Measurements from ENCODE around the gene PPP2R3A.
"Not testable (repeated sequence)": the region's sequence is repeated elsewhere in the genome, so short reads cannot be mapped to it uniquely, and the experiment has no call there.

PPP2R3A gene

GRCh38 chr3:136187868-136188267 is 222.3 kb downstream of the PPP2R3A start:
- Histone ChIP-seq H3K27ac (ENCODE audit: low read length, poor library complexity, severe bottlenecking) (no peak overlapping the region), H2AFZ (ENCODE audit: low read depth, low read length) (no peak overlapping the region), H3K14ac (ENCODE audit: low read length in 2 of 2) (no peak overlapping the region), H4K8ac (ENCODE audit: low read length) (no peak overlapping the region), H3K9ac (ENCODE audit: low read length) (no peak overlapping the region), H3K36me3 (ENCODE audit: control insufficient read depth in 1 of 2, insufficient read depth in 2 of 2, low read depth in 1 of 2, low read length in 2 of 2) (no peaks in the 10 kb centered on the region), H4K91ac (ENCODE audit: low read length) (no peak overlapping the region), H2AK5ac (ENCODE audit: low read length, severe bottlenecking) (no peak overlapping the region), H3K4me2 (ENCODE audit: low read length, poor library complexity, severe bottlenecking) (no peak overlapping the region), H2BK12ac (ENCODE audit: low read length in 2 of 2) (peak overlapping the region in 1 of 2 experiments; percentile 66), H3K18ac (ENCODE audit: low read depth in 1 of 2, low read length in 2 of 2) (no peak overlapping the region), H2BK120ac (ENCODE audit: low read depth, low read length) (no peak overlapping the region), H3K4me3 (ENCODE audit: insufficient read depth in 1 of 2, low read depth in 1 of 2, low read length in 2 of 2) (no peak overlapping the region), H3K23ac (ENCODE audit: low read length in 2 of 2) (no peak overlapping the region), H2BK15ac (ENCODE audit: low read depth, poor library complexity, severe bottlenecking) (no peak overlapping the region), H3K79me1 (replicated peaks; ENCODE audit: low read length, poor library complexity, severe bottlenecking) (no peaks in the 10 kb centered on the region), H3K27me3 (ENCODE audit: control insufficient read depth in 1 of 2, insufficient read depth in 1 of 2, low read length in 2 of 2) (no peaks in the 10 kb centered on the region), H3K4me1 (ENCODE audit: control insufficient read depth, insufficient read depth, low read depth, low read length) (peaks cover 16% of the 10 kb centered on the region), H2BK5ac (ENCODE audit: low read depth, low read length, poor library complexity, severe bottlenecking) (no peak overlapping the region), H3K4ac (ENCODE audit: low read depth in 1 of 2, low read length in 2 of 2) (no peak overlapping the region), H3K9me3 (ENCODE audit: control insufficient read depth, low read length) (no peaks in the 10 kb centered on the region)
- 84% methylated on average over 4 of the region's 4 CpGs for WGBS
- no peak for DNase-seq

GRCh38 chr3:136189043-136189442 is 223.5 kb downstream of the PPP2R3A start:
- H3K27ac ChIP-seq (ENCODE audit: low read length, poor library complexity, severe bottlenecking), result no peak overlapping the region
- H4K8ac ChIP-seq (ENCODE audit: low read length), result no peak overlapping the region
- WGBS, result 94% methylated on average over 4 of the region's 5 CpGs
- peaks cover 16% of the 10 kb centered on the region for H3K4me1 ChIP-seq (ENCODE audit: control insufficient read depth, insufficient read depth, low read depth, low read length)
- no peak overlapping the region for H3K4ac ChIP-seq (ENCODE audit: low read depth in 1 of 2, low read length in 2 of 2)
- no peak overlapping the region for H2AFZ ChIP-seq (ENCODE audit: low read depth, low read length)
- no peak overlapping the region for H3K14ac ChIP-seq (ENCODE audit: low read length in 2 of 2)
- no peak overlapping the region for H2BK15ac ChIP-seq (ENCODE audit: low read depth, poor library complexity, severe bottlenecking)
- H3K4me3 ChIP-seq (ENCODE audit: insufficient read depth in 1 of 2, low read depth in 1 of 2, low read length in 2 of 2), result no peak overlapping the region
- no peaks in the 10 kb centered on the region for H3K79me1 ChIP-seq (replicated peaks; ENCODE audit: low read length, poor library complexity, severe bottlenecking)
- H3K18ac ChIP-seq (ENCODE audit: low read depth in 1 of 2, low read length in 2 of 2), result no peak overlapping the region
- H3K27me3 ChIP-seq (ENCODE audit: control insufficient read depth in 1 of 2, insufficient read depth in 1 of 2, low read length in 2 of 2), result no peaks in the 10 kb centered on the region
- DNase-seq, result no peak
- no peak overlapping the region for H3K23ac ChIP-seq (ENCODE audit: low read length in 2 of 2)
- no peak overlapping the region for H2BK5ac ChIP-seq (ENCODE audit: low read depth, low read length, poor library complexity, severe bottlenecking)
- no peak overlapping the region for H4K91ac ChIP-seq (ENCODE audit: low read length)
- no peak overlapping the region for H3K4me2 ChIP-seq (ENCODE audit: low read length, poor library complexity, severe bottlenecking)
- no peak overlapping the region for H2AK5ac ChIP-seq (ENCODE audit: low read length, severe bottlenecking)
- H2BK120ac ChIP-seq (ENCODE audit: low read depth, low read length), result no peak overlapping the region
- no peak overlapping the region for H2BK12ac ChIP-seq (ENCODE audit: low read length in 2 of 2)
- H3K9me3 ChIP-seq (ENCODE audit: control insufficient read depth, low read length), result no peaks in the 10 kb centered on the region
- no peak overlapping the region for H3K9ac ChIP-seq (ENCODE audit: low read length)
- no peaks in the 10 kb centered on the region for H3K36me3 ChIP-seq (ENCODE audit: control insufficient read depth in 1 of 2, insufficient read depth in 2 of 2, low read depth in 1 of 2, low read length in 2 of 2)

- Histone ChIP-seq H2AK5ac (ENCODE audit: low read length, severe bottlenecking) (no peak overlapping the region), H2BK5ac (ENCODE audit: low read depth, low read length, poor library complexity, severe bottlenecking) (no peak overlapping the region), H4K8ac (ENCODE audit: low read length) (no peak overlapping the region), H3K23ac (ENCODE audit: low read length in 2 of 2) (no peak overlapping the region), H3K4ac (ENCODE audit: low read depth in 1 of 2, low read length in 2 of 2) (no peak overlapping the region), H3K4me1 (ENCODE audit: control insufficient read depth, insufficient read depth, low read depth, low read length) (peaks cover 16% of the 10 kb centered on the region), H3K9me3 (ENCODE audit: control insufficient read depth, low read length) (no peaks in the 10 kb centered on the region), H3K4me3 (ENCODE audit: insufficient read depth in 1 of 2, low read depth in 1 of 2, low read length in 2 of 2) (no peak overlapping the region), H2BK15ac (ENCODE audit: low read depth, poor library complexity, severe bottlenecking) (no peak overlapping the region), H3K4me2 (ENCODE audit: low read length, poor library complexity, severe bottlenecking) (no peak overlapping the region), H2BK12ac (ENCODE audit: low read length in 2 of 2) (no peak overlapping the region), H3K18ac (ENCODE audit: low read depth in 1 of 2, low read length in 2 of 2) (no peak overlapping the region), H3K27ac (ENCODE audit: low read length, poor library complexity, severe bottlenecking) (no peak overlapping the region), H3K9ac (ENCODE audit: low read length) (no peak overlapping the region), H3K79me1 (replicated peaks; ENCODE audit: low read length, poor library complexity, severe bottlenecking) (no peaks in the 10 kb centered on the region), H3K27me3 (ENCODE audit: control insufficient read depth in 1 of 2, insufficient read depth in 1 of 2, low read length in 2 of 2) (no peaks in the 10 kb centered on the region), H2AFZ (ENCODE audit: low read depth, low read length) (no peak overlapping the region), H3K36me3 (ENCODE audit: control insufficient read depth in 1 of 2, insufficient read depth in 2 of 2, low read depth in 1 of 2, low read length in 2 of 2) (no peaks in the 10 kb centered on the region), H3K14ac (ENCODE audit: low read length in 2 of 2) (no peak overlapping the region), H4K91ac (ENCODE audit: low read length) (no peak overlapping the region), H2BK120ac (ENCODE audit: low read depth, low read length) (no peak overlapping the region)
- WGBS, result 99% methylated on average over 9 of the region's 11 CpGs
- no peak for DNase-seq
Observed at GRCh38 chr3:136189859-136190617, 224.5 kb downstream of the PPP2R3A start.

- H2BK12ac ChIP-seq (ENCODE audit: low read length in 2 of 2); H3K27me3 ChIP-seq (ENCODE audit: control insufficient read depth in 1 of 2, insufficient read depth in 1 of 2, low read length in 2 of 2); H3K27ac ChIP-seq (ENCODE audit: low read length, poor library complexity, severe bottlenecking); H3K9me3 ChIP-seq (ENCODE audit: control insufficient read depth, low read length); H3K36me3 ChIP-seq (ENCODE audit: control insufficient read depth in 1 of 2, insufficient read depth in 2 of 2, low read depth in 1 of 2, low read length in 2 of 2); H2BK15ac ChIP-seq (ENCODE audit: low read depth, poor library complexity, severe bottlenecking); H2AFZ ChIP-seq (ENCODE audit: low read depth, low read length); H4K8ac ChIP-seq (ENCODE audit: low read length); H3K18ac ChIP-seq (ENCODE audit: low read depth in 1 of 2, low read length in 2 of 2); H2BK5ac ChIP-seq (ENCODE audit: low read depth, low read length, poor library complexity, severe bottlenecking); DNase-seq; H3K4ac ChIP-seq (ENCODE audit: low read depth in 1 of 2, low read length in 2 of 2); H2AK5ac ChIP-seq (ENCODE audit: low read length, severe bottlenecking); H2BK120ac ChIP-seq (ENCODE audit: low read depth, low read length); H3K23ac ChIP-seq (ENCODE audit: low read length in 2 of 2); H3K14ac ChIP-seq (ENCODE audit: low read length in 2 of 2); H4K91ac ChIP-seq (ENCODE audit: low read length); H3K79me1 ChIP-seq (replicated peaks; ENCODE audit: low read length, poor library complexity, severe bottlenecking): not testable (repeated sequence)
- H3K4me3 ChIP-seq (ENCODE audit: insufficient read depth in 1 of 2, low read depth in 1 of 2, low read length in 2 of 2), result peak overlapping the region in 1 of 2 experiments; percentile 95
- H3K4me1 ChIP-seq (ENCODE audit: control insufficient read depth, insufficient read depth, low read depth, low read length), result peaks cover 14% of the 10 kb centered on the region
- peak overlapping the region; percentile 54 for H3K4me2 ChIP-seq (ENCODE audit: low read length, poor library complexity, severe bottlenecking)
- H3K9ac ChIP-seq (ENCODE audit: low read length), result peak overlapping the region; percentile 98
- 96% methylated on average over 6 of the region's 6 CpGs for WGBS
Observed at GRCh38 chr3:136192195-136192594, 226.7 kb downstream of the PPP2R3A start.

All from mesenchymal stem cell (in vitro differentiated cells and primary cell).